GM19240 (cell line): ENCODE measurements around the gene ATP8A1.
"Not testable (repeated sequence)": the region's sequence is repeated elsewhere in the genome, so short reads cannot be mapped to it uniquely, and the experiment has no call there.

ENCODE experiments used
- DNase-seq: peaks from one replicate; pipeline ENCODE4 v3.0.0; 2011; ENCODE audit warnings: low spot score; ENCODE audit not compliant: insufficient read length

Gene ATP8A1

DNA sequence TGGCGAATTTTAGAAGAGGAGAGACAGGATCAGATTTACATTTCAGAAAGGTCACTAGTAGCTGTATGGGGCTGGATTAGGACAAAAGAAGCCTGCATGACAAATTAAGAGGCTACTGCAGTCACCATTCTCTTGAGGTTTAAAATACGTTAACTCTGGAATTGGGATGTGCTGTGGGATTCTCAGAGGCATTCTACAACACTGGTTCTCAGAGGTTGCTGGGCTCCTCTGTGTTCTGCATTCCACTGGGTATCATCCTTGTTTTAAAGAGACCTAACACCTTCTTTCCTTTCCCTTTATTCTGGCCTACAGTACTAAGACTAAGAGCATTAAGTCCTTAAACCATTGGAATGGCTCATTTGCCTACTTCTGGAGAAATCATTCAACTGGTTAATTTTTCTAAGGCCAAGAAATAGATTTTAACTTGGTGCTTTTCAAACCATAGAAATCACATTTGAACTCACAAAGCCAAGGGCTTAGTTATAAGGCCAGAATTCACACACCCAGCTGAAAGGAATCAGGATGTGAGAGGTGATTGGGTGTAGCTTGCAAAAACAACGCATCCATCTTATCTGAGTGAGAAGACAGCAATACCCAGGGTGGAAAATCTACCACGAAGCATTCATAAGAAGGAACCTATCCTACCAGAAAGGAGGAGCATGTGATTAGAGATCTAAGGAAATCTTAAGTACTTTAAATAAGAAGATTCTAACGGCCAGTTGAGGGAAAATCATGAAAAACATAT lies 143.0 kb downstream of the ATP8A1 start:
- no peak for DNase-seq

DNA sequence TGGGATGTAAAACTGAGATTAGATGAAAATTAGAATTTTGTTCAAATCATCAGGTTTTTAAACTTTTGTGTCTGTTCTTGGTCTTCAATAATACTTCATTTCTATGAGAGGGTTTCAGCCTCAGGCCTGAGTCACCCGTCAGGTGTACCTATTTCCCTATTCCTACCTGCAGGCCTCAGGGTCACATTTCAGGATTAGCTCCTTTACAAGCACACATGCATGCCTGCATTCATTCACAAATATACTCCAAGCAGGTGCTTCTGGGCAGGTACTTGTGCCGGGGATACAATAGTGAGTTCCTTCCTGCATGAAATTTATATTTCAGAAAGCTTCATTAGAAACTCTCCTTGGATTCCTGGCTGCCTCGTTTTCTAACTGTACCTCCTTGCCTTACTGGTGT lies 144.7 kb downstream of the ATP8A1 start:
- no peak for DNase-seq

DNA sequence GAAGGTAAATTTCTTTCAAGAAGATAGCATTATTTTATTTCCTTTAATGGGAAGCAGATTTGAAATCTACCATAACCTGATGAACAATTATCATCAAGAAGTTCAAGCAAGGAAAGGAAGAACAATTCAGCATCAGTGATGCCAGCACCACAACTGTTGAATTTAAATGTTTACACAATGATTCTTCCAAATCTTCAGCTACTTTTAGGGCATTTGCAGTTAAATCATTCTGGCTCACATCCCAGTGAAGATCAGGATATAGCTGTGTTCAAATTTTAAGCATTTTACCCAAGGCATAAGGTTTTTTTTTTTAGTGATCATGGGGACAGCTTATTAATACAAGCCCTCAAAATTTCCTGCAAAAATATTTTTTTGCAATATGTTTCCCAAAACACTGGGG lies 146.7 kb downstream of the ATP8A1 start:
- no peak for DNase-seq

DNA sequence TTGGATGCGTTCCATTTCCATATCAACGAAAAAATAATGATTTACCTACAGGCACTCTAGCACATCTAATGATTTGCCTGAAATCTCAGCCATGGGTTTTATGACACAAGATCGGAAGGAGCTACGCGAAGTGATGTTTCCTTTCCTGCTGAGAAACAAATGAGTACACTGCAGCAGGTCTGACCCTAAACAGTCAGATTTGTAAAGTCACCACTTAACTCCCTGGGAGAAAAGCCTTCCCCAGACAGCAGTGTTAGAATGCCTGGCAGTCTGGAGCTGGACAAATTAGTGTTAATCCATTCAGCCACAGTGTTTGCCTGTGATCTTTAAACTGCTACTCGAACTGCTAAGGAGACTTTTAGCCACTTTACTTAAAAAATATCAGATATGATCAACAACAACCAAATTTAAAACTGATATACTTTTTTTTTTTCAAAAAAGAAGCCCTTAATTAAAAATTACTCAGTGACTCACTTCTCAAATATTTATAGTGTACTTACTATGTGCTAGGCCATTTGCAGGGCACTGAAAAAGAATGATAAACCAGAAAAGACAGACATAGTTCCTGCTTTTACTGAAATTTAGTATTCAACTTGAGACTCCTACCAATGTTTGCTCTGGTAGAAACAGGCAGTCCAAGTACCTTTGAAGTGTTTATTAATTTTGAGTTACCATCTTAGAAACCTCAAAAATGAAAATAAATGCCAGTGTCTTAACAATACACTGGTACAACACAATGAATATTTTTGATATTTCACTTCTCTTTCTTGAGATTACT lies 155.1 kb downstream of the ATP8A1 start:
- no peak for DNase-seq

DNA sequence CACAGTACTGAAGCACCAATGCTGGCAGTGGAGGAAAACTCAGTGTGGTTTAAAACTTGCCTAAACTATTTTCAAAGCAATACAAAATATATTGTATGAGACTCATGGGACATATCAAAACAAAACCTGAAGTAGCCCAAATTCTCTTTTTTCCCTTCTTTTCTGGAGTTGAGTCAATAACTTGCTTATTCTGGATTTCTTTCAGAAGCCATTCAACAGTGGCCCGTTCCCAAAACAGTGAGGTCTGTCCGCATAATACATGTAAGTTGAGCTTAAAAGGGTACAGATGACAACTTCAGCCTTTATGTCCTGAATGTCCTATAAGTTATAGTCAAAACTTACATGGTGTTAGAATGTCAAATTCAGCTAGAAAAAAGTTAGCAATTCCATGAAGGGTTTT lies 158.9 kb downstream of the ATP8A1 start:
- no peak for DNase-seq

DNA sequence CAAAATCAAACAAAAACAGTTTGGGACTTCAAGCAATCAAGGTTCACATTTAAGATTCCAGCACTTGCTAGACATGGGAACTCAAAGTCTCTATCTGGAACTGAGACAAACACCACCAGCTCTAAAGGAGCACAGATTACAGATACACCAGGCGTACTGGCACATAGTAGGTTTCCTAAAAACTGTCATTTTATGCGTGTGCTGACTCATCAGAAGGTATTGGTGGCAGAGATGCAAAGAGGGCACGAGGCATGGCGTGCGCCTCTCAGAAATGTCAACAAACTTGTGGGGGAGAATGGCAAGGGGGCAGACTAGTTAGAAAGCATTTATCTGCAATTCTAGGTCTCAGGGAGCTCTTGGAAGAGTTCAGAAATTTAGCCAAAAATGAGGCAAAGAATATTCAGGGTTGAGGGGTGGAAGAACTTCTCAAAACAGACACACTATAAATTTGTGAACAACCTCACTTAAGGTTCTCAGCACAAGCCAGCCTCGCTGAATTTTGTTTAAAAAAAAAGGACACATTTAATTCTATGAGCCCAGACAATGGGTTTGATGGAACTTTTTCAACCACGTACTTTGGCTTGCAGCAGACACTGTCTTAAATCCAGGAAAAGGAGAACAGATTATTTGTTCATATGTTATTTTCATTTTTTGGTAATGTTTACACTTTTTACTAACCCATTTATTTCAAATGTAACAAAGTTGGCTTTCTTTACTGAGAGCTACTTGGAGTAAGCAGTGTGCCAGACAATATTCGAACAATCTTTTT lies 159.6 kb downstream of the ATP8A1 start:
- DNase-seq: no peak

DNA sequence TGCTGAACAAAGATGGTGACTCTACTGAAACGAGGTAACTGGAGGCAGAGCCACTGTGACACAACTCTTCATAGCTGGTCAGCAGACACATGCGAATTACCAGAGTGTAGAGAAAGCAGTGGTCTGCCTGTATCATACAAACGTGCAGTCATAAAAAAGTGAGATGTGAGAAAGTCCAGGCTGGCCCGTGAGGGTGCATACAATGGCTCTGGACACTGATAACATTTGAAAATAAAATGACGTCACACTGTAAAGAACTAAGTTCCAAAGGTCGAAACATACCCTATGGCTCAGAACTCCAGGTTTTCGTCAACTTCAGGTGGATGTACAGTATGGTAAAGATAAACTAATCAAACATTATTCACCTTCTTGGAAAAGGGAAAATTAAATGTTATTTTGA lies 163.9 kb downstream of the ATP8A1 start:
- DNase-seq: no peak

DNA sequence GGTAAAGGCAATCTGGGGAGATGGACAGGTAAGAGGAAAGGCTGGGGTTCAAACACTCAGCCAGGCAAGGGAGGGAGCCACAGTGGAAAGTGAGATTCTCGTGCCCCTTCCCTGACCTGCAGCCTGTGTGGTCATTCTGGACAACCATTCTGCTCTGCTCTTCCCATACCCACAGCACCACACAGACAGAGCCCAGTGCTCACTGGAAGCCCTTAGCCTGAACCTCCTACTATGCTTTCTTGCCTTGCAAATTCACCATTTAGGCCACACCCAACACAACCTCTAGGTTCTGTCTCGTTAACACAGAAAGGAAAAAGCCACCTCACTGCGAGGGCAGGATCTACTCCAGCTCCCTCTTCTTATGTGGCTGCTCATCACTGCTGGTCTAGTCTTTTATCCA lies 166.9 kb downstream of the ATP8A1 start:
- DNase-seq: no peak

DNA sequence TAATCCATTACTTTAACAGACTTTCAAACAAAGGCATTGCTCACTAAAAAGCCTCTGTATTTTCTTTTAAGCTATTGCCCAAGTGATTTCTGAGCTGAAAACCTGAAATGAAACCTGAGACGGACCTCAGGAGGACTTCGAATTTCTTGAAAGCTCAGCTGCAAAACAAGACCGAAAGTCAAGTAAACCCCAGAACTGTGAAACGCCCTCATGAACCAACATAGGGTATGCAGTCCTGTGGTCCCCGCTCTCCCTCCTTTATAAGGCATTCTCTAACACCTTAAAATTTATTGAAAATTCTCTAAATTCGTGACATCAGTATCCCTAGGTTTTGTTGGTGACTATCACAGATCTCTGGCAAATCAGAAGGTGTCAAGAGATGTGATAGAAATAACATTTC lies 167.8 kb downstream of the ATP8A1 start:
- no peak for DNase-seq

DNA sequence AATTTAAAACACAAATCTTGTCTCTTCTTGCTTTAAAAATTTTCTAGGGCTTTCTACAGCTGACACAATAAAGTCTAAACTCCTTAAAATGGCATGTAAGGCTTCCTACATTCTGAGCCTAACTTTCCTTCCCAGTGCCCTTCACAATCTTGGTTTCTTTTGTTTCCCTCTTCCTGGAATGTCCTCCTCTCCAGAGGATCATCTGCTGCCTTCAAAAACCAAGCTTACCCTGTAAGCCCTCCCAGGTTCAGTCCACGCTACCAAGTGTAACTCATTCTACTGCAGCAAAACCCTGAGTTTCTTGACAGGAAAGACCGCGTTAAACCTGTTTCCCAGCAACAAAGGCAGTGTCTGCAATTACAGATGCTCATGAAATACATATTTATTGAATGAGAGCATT lies 168.4 kb downstream of the ATP8A1 start:
- DNase-seq: no peak

DNA sequence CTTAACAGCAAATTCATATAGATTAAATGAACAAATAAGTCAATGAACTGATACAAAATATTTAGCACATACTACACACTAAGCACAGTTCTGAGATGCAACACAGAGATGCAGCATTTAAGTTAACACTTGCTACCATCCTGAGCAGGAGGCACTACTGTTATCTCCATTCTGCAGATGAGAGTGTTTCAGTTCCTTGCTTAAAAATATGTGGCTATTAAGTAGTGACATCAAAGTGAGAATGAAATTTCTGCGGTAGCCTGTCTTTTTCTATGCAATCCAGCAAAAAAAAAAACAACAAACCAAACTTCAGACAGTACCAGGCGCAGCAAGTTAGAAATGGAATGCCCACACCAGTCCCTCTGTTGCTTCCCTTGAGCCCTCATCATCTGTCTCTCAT lies 168.8 kb downstream of the ATP8A1 start:
- no peak for DNase-seq

DNA sequence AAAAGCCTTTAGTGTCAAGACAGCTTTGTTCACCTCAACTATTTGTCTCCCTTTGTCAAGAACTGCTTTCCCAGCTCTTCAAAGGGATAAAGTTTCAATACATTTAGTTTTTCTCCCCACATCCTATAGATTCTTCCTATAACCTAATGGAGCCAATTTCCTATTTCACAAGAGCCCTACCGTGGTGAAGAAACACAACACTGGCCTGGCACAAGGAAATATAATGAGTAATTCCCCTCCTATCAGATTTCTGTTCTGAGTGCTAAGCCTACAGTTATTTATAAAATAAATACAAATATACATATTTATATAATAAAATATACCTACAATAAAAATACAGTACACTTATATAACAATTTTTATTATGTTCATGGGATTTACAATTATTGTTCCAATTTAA lies 169.7 kb downstream of the ATP8A1 start:
- DNase-seq: no peak

DNA sequence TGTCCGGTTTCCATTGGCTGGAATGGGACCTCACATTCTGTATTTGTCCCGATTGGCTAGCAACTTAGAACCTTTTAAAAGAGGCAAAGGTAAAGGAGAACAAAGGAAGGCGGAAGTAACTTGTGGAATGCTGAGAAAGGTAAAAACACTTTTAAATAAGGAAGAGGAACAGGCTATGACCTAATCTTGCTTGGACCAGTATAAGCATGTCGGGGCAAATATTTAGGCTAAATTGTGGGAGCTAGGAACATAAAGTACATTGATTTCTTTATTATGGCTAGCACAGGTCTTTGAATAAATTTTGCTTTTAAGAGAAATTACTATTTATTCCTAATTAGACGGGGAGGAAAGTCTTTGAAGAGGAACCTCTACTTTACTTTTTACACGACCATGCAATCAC lies 170.7 kb downstream of the ATP8A1 start:
- not testable (repeated sequence) for DNase-seq

DNA sequence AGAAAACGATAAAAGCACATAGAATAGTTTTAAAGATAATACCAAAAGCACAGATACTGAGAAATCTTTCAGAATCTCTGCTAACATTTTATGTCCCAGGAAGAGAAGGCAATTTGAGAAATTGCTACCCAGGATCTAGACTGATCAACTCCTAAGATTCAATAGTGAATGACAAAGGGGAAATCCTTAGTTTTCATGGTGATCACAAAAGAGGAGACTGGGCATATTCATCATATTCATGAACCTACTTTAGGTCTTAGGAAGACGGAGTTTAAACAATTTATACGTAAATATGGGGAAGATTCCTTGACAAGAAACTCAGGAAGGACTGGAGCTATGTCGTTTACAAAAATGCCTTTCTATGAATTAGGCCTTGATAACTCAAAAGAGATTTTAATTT lies 172.3 kb downstream of the ATP8A1 start:
- no peak for DNase-seq

DNA sequence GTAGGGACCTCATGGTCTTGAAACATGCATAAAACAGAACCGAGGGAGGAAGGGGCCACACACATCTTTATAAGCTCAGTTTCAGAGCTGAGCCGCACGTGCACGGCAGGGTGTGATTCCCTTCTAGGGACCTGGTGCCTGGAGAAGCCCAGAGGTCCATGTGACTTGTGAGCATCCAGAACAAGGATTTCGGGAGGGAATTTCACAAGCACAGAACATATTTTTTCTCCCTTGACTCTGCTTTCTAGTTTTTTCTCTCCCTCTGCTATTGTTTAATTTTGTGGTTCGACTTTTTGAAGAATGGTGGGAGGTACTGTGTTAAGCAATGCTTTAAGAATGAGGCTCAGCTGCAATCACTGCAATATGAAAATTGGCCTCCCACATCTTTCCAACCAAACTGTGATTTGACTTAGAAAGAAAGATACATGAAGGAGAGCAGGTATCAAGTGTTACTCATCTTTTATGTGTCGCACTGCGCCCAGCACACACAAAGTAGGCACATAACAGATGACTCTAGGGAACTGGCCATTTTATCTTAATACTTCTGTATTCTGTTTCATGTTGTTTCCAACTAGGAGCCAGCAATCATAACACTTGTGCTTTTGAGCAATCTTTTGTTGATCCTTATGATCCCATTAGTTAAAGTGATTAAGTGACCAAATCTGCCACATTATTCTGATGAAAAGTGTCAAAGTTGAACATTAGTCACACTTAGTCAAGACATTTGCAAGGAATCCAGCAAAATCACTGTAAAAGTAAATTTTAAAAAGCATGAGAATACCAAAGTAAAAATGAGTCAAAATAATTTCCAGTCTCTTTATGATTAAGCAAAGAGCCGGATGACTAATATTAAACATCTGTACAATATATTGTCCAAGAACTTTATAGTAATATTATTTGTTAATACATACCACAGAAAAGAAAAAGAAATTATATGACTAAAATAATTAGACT lies 173.2 kb downstream of the ATP8A1 start:
- DNase-seq: no peak

DNA sequence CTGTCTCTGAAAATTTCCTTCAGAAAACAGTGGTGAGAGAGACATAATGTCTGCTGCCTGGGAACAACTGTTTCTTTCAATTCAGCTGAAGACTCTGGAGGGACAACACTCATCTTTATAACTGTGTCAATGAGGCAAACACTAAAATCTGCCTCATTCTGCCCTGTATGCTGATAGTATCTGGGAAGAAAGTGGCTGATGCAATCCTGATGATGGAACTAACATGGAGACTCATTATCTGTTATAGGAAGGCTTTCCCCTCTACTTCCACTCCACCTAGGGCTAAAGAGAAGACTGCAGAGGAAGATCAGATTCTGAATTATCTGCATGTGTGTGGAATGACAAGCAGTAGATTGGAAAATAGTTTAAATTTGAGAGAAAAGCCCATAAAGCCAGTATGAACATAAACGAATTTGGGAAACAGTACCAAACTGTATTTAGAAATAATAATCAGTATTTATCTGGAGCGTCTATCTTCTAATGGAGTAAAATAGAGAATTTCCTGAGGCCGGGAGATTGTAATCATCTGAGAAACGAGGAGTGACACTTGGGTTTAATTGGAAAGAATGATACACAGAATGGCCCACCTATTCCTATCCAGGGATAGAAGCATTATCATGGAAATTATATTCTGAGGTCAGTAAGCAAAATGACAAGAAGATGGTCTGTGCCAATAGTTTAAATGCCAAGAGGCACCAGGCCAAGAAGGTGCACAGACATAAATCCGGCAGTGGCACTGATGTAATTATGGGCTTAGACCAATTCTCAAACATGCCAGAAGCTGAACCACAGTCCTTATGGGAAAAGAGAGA lies 174.2 kb downstream of the ATP8A1 start:
- DNase-seq: no peak

DNA sequence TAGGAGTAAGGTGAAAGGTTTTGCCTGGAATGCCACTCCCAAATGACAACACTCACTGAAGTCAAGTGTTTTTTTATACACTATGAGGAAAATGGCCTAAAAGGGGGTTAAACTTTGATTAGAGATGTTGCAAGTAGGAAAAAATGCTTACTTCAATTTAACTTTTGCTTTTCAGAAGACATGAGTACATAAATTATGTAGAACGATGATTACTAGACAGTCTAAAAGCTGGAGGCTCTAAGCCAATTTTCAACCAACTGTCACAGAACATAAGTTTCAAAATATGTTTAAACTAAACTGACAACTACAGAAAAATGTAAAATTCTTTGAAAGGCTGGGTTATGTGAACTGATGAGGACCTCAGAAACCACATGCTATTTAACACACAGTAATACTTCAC lies 176.2 kb downstream of the ATP8A1 start:
- no peak for DNase-seq

DNA sequence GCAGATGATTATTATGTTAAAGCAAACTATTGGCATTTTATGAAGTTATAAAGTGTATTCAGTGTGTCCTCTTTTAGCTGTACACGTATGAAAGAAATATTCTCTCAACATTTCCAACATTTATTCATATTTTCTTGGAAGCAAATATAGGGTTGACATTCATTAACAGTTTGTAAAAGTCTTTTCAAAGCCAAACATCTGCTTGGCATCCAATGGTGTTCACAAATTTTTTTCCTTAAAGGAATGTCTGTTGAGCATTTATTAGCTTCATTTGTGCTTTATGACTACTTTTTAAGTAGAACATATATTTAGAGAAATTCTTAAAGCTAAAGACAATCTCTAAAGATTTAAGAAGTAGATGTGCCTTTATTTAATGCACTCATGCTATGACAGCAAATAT lies 176.6 kb downstream of the ATP8A1 start:
- DNase-seq: no peak

DNA sequence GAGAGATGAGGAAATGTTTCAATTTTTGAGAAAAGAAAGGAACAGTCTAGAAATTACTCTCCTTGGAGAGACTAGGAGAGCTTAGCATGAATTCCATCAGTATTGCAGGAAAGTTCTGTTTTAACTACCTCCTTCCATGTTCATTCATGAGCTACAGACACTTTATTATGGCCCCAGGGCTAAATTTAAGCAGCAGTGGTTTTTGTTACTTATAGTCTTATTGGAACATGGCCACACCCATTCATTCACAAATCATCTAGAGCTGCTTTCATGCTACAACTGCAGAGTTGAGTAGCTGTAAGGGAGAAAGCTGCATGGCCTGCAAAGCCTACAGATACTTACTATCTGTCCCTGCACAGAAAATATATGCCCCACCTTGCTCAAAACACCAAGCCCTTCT lies 178.0 kb downstream of the ATP8A1 start:
- DNase-seq: no peak

DNA sequence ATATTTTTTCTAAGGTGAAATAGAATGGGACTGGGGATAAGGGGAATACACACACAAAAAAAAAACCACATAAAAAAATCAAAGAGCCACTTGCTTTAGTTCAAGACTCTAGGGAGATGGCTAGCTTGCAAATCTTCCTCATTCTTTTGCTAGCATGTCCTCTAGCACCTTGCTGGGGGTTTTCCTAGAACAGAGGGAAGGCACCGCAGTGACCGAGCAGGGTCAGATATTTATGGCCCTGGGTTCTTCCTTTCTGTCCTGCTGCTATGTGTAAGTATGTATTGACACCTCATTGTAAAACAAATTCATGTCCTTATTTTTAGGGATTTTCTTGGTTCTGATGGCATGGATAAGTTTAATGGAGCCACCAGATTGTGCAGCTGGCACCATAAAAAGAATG lies 178.4 kb downstream of the ATP8A1 start:
- no peak for DNase-seq
